Right renal pelvis (tissue), 4 donors: Measurements from ENCODE around the gene DZANK1. TPM values are rescaled to one million over a fixed set of nuclear protein-coding genes. Genes with fewer than 3 reads are reported as not detected.
"Not testable (repeated sequence)": the region's sequence is repeated elsewhere in the genome, so short reads cannot be mapped to it uniquely, and the experiment has no call there.

Experiments
- DNase-seq, 4 donors: peaks; one replicate each; pipeline ENCODE4 v3.0.0-alpha.2; 2013; ENCODE audit warnings: low read depth in 4 of 4, low spot score in 3 of 4, missing footprints in 1 of 4
- polyA plus RNA-seq, 4 donors: library from polyadenylated mRNA; unstranded; fragments of 120-200 nt; gene quantifications; one replicate each; pipeline ENCODE4 v1.2.1, GENCODE V29; 2013; ENCODE audit not compliant: insufficient read length in 4 of 4

The DZANK1 gene
- 1 to 10 TPM; 5.6 to 7.8 (median 7.2) TPM for polyA plus RNA-seq

DNA sequence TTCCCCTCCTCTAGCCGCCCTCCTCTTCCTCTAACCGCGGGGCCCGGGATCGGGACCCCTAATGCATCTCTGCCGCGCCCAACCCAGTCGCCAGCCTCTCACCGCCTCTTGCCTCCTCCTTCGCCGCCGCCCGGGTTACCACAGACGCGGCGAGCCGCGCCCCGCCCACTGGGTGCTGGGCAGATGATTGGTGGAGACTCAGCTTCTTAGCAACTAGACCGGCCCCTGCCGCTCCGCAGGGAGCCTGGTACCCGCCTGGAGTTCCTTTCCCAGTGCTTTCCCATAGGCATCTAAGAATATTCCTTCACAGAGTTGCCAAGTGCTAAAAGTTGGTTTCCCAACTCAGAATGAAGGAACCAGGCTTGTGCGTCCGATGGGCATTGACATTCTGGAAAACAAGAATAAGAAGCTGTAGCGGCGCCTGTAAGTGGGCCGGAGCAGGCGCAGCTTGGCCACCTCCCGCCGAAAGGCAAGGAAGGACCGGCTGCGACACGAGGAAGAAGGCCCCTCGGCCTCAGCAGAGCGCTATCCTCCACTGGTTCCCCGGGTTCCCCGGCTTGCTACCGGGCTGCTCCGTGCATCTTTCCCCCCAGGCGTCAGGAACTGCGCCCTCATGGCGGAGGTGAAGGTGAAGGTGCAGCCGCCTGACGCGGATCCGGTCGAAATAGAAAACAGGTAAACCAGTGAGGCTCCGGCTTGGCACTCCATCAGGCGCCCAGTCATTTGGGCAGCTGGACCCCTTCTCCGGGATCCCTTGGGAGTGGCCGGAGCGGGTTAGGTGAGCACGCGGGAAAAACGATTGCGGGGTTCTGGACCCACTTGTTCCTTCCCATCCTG lies at the start of gene DZANK1, which contains the start of gene POLR3F:
Gene DZANK1, minus strand, starts transcription at position 137 of the 837 bp plus-strand sequence. CDS start 1,672 bp downstream, outside the sequence.
Gene POLR3F, plus strand, starts transcription at position 497 of the 837 bp plus-strand sequence. Its CDS starts 117 bp downstream, at position 614.
- peak; percentile 87 to 94 (median 90) for DNase-seq

DNA sequence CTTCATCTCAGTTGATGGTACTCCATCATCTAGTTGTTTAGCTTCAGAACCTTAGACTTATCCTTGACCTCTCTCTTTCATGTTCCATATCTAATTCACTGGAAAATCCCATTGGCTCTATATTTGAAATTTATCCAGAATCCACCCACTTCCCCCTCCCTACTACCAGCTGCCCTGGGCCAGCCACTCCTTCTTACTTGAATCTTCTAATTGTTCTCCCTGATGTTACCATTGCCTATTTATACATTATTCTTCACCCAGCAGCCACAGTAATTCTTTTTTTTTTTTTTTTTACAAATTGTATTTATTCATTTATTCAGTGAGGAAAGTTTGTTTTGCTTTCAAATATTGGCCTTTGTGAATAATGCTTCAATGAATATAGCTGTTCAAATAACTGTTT lies 49.1 kb upstream of the DZANK1 start:
- DNase-seq = no peak

GRCh38 chr20:18514127-18514526 lies 47.3 kb upstream of the DZANK1 start:
- DNase-seq = no peak

DNA sequence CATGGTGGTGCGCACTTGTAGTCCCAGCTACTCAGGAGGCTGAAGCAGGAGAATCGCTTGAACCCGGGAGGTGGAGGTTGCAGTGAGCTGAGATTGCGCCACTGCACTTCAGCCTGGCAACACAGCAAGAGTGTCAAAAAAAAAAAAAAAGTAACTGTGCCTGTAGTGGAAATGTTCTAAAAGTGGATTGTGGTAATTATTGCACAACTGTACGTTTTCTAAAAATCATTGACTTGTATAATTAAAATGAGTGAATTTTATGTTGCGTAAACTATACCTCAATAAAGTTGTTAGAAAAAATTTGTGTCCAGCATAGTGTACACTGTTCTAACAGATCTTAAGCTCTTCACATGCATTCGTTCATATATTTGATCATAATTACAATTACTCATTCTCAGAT lies 46.4 kb upstream of the DZANK1 start:
- DNase-seq = no peak

DNA sequence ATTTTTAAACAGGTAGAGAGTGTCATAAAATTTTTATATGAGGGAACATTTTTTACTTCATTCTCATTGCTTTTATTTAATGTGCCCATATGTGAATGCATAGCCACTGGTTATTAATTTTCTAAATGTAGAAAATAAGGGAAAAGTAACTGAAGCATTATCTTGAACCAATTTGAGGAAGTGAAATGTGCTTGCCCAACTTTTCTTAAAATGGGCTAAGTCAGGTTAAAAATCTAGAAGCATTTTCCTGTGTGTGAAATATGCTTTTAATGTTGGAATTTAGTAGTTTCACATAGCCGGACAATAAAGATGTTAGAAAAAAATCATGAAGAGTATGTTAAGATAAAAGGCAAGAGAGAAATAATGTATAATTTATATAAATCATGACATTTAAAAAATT lies 44.7 kb upstream of the DZANK1 start:
- no peak for DNase-seq

GRCh38 chr20:18507218-18508191 lies 40.7 kb upstream of the DZANK1 start, which contains the start of gene SEC23B:
TSS of gene SEC23B (plus strand) at chr20:18507940. CDS start at chr20:18510836, 2,896 bp downstream.
- peak; percentile 93 to 95 (median 94) for DNase-seq

- DNase-seq = no peak
These were observed 39.9 kb upstream of the DZANK1 start for GRCh38 chr20:18506744-18507143.

DNA sequence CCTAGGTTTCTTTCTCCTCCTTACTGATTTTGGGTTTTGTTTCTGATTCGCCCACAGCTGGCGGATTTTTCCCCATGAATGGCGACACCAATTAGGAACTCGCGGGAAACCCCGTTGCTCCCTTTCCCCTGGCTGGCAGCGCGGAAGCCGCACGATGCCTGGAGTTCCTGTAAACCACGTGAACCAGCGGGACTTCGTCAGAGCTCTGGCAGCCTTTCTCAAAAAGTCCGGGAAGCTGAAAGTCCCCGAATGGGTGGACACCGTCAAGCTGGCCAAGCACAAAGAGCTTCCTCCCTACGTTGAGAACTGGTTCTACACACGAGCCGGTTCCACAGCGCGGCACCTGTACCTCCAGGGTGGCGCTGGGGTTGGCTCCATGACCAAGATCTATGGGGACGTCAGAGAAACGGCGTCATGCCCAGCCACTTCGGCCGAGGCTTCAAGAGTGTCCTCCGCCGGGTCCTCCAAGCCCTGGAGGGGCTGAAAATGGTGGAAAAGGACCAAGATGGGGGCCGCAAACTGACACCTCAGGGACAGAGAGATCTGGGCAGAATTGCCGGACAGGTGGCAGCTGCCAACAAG lies 37.7 kb upstream of the DZANK1 start:
- no peak for DNase-seq

- DNase-seq = not testable (repeated sequence)
These were observed 34.8 kb upstream of the DZANK1 start for GRCh38 chr20:18501672-18502071.

DNA sequence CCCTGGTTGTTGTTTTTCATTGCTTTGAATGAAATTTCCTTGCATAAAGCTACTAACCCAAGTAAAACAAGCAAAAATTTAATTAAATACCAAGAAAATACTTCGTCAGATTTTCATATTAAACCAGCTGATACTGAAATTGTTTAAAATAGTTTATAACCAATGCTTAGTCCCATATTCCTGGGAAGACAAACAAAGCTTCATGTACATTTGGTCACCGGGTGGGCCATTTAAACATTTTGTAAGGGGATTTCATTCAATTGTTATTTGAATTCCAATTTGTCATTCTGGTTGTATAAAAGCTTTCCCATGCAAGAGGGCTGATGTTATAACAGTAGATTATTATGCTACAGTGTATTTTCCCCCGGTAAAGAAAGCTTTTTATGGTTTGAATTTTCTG lies 30.8 kb upstream of the DZANK1 start:
- no peak for DNase-seq

GRCh38 chr20:18496740-18497592 lies 30.1 kb upstream of the DZANK1 start, which contains the start of gene RBBP9:
TSS of gene RBBP9 (minus strand) at chr20:18497225. CDS start at chr20:18497167, 58 bp downstream.
- DNase-seq = peak; percentile 74 to 79 (median 76)

DNA sequence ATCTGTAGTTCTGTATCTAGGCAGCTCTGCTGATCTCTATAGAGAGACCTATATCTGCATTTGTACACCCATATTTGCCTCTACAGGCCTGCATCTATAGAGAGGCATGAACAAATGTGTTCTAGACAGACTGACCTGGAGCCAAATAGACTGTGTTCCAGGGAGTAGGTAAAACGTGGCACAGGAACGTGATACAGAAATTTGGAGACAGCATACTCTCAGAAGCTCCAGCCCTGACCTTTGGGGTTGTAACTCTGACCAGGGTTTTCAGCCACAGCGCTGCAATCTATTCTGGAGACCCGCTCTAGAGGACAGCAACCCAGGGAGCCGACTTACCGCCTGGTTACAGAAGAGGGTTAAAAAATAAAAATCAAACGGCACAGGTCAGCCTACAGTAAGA lies 29.2 kb upstream of the DZANK1 start:
- DNase-seq = no peak

GRCh38 chr20:18488301-18488700 lies 21.5 kb upstream of the DZANK1 start:
- no peak for DNase-seq

DNA sequence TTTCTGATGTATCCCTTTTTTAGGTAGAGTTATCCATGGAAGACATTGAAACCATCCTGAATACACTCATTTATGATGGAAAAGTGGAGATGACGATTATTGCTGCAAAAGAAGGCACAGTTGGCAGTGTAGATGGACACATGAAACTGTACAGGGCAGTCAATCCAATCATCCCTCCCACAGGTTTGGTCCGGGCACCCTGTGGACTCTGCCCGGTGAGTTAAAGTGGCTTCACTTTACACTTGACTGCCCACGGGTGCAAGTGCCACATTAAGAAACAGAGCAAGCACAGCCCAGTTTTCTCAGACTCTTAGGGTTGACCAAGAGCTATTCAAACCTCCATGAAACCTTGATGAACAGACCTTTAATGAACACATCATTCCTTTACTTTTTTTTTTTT lies 14.8 kb upstream of the DZANK1 start:
- no peak for DNase-seq

DNA sequence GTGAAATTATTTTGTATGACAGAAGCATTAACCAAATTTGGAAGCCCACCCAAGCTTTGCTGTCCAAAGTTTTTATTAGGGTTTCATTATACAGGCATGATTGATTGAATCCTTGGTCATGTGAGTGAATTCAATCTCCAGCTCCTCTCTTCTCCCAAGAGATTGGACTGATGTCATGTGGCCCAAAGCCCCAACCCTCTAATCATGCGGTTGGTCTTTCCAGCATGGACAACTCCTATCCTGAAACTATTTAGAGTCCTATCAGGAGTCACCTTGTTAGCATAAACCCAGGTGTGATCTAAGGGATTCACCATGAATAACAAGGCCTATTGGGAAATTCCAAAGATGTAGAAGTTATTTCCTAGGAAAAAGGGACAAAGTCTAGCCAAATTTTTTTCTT lies 11.0 kb upstream of the DZANK1 start:
- no peak for DNase-seq

GRCh38 chr20:18477218-18477617 lies 10.4 kb upstream of the DZANK1 start:
- DNase-seq = no peak

DNA sequence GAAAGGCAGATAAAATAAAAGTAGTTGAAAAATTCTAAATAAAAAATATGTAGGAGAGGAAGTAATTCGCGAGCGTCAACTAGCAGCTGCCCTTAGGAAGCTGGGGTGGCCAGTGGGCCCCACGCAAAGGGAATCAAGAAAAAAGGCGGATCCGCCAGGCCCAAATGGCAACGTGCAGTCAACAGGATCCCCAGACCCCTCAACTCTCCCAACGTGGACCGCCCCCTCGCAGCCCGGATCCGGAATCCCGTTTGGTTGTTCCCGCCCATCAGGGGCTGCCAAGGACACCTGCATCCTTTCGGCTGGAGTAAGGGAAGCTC lies 296 bp downstream of the DZANK1 start:
- no peak for DNase-seq

DNA sequence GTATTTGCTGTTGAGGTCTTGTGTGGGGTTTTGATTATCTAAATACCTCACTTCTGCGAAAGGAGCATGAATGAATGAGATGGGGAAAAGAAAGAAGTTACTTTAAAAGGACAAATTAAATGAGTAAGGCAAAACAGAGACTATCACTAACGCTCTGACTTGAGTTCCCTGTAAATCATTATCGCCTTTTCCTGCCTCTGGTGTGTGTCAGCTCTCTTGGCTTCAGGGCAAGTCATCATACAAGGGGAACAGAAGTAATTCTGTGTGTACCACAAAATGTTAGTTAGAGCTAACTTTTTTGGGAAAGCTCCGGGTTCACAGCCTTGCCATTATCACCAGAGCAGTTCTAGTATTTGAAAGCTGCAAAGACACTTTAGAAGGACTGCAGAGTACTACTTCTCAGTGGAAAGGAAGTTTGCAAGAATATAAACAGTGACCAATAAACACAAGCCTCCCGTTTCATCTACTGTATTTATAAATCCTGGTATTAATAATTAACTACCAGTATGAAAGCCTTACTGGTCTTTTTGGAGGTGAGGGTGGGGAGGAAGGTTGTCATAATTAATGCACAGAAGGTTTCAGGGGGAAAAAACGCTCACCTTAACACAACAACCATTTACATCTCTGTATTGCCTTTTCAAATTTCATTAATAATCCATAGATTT lies 1.2 kb downstream of the DZANK1 start:
- DNase-seq = no peak

GRCh38 chr20:18456600-18456999 lies 10.2 kb downstream of the DZANK1 start:
- DNase-seq = no peak
